ENCODE results near the gene PFDN2. TPM values are rescaled to one million over a fixed set of nuclear protein-coding genes. Genes with fewer than 3 reads are reported as not detected.

Gene PFDN2
- total and polyA plus RNA-seq, 10 of the 15 experiments (the other 5 are each of a cell fraction or from before 2014, with no cell fraction given): 30.0 to 141 (median 80.5) TPM

DNA sequence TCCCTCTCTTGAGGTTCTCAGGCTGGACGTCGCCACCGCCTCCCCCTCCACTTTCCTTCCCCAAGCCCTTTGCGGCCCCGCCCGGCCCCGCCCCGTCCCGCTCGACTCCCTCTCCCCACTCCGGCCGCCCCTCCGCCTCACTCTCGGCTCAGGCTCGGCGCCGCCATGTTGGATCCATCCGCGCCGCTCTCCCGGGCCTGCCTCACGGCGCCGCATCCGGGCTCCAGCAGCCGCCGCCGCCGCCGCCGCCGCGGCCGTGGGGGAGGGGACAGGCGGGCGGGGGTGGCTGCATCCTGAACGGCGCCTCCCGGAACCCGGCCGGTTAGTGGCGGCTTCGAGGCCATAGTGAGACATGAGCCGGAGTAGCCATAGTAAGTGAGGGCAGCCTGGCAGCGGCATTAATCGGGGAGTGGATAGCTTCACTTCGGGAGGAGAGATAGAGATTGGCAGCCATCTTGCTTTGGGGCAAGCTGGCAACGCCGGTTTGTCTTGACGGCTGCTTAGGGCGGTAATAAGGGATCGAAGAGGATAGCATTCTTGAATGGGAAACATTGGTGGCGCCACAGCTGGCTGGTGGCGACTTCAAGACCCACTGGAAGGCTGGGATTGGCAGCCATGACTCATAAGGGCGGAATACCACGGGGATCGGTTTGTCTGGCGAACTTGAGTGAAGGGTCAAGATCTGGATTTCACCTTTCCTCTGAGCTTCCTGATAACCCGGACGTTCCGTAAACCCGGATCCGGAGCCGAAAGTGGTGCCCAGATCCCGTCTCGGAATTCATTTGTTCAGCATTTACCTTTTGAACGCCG, 14.8 kb upstream of the PFDN2 start, which contains the start of gene DEDD:
DEDD (minus strand) TSS at position 258 of the 810 bp plus-strand sequence. CDS start 8,205 bp downstream, outside the sequence.
- WGBS (ENCODE audit: insufficient coverage, insufficient replicate concordance, low lambda C conversion rate, missing lambda C conversion rate): under 1% methylated on average over 51 of the region's 68 CpGs
- Histone ChIP-seq H3K79me2 (ENCODE audit: control insufficient read depth, insufficient read depth, low read length) (peaks cover 47% of the 10 kb centered on the region), H3K9me3 (replicated peaks; ENCODE audit: control insufficient read depth, insufficient read depth, low read length) (no peaks in the 10 kb centered on the region), H2AFZ (ENCODE audit: control insufficient read depth, low read depth, low read length) (peak within 1 kb of the TSS; percentile 92), H3K4me3 (peak within 1 kb of the TSS; percentile 93), H3K4me1 (ENCODE audit: control insufficient read depth, insufficient read depth, low read length) (peaks cover 3% of the 10 kb centered on the region), H4K20me1 (ENCODE audit: control insufficient read depth, insufficient read depth) (no peaks in the 10 kb centered on the region; the same call in 1 of the 2 replicates), H3K36me3 (ENCODE audit: control insufficient read depth in 2 of 2, insufficient read depth in 2 of 2, low read length in 1 of 2) (peaks cover 0 to 14% of the 10 kb centered on the region in 2 experiments; a peak in 2 of 4 replicates), H3K4me2 (ENCODE audit: control insufficient read depth, insufficient read depth) (peak within 1 kb of the TSS; percentile 88), H3K27ac (ENCODE audit: control insufficient read depth, insufficient read depth) (peak within 1 kb of the TSS; percentile 79), H3K27me3 (replicated peaks in 1 of 2; ENCODE audit: control insufficient read depth in 2 of 2, insufficient read depth in 2 of 2, low read length in 1 of 2) (no peaks in the 10 kb centered on the region), H3K9ac (ENCODE audit: control insufficient read depth, insufficient read depth, low read length) (peak within 1 kb of the TSS; percentile 94)
- ATAC-seq: peak; percentile 98
- in situ Hi-C loops (cut with MboI) (no loop called here), intact Hi-C loops (cut with micrococcal nuclease; ENCODE audit: unreplicated experiment) (loop anchor here (2.0 kb wide), 1 partner anchor 62 kb away; no protein-coding TSS in a partner anchor)
- SMC1A ChIA-PET (ENCODE audit: uncharacterized antibody, unreplicated experiment): interaction anchor here (0.6 to 4.3 kb wide), 20 partner anchors 13 to 157 kb away, joined by 3 to 19 read pairs (median 4); partner anchors contain the start of genes ARHGAP30, UFC1 and USF1
- POLR2A ChIA-PET: interaction anchor here (1.0 to 3.7 kb wide), 12 partner anchors 15 to 94 kb away, joined by 3 to 24 read pairs (median 4); partner anchors contain the start of genes ARHGAP30, NIT1, PFDN2 and PPOX
- CTCF ChIA-PET: interaction anchor here (0.7 to 2.8 kb wide), 14 partner anchors 15 to 143 kb away, joined by 3 to 14 read pairs (median 4); partner anchors contain the start of genes NIT1, PFDN2, PPOX and TOMM40L
- BruUV-seq (replicated peaks): no TSS peak
- RAD21 ChIA-PET (ENCODE audit: unreplicated experiment): interaction anchor here (1.0 to 2.7 kb wide), 11 partner anchors 14 to 135 kb away, joined by 3 to 11 read pairs (median 5); partner anchors contain the start of genes ARHGAP30, KLHDC9, NIT1 and PFDN2
- peak; percentile 87 for DNase-seq (ENCODE audit: low read depth, low spot score)
- peak; percentile 57 for FAIRE-seq
- TF ChIP-seq POU2F2 (IDR thresholded peaks at IDR 0.05; ENCODE audit: borderline replicate concordance, low read depth, low read length) (peak; percentile 44; the same call in 1 of the 3 replicates), TARDBP (IDR thresholded peaks at IDR 0.05; ENCODE audit: borderline replicate concordance) (peak; percentile 93), PAX8 (IDR thresholded peaks at IDR 0.05) (no peak), FOXK2 (IDR thresholded peaks at IDR 0.05) (peak; percentile 41; the same call in 1 of the 2 replicates), NR2F1 (conservative IDR thresholded peaks at IDR 0.05) (peak; percentile 80), MTA2 (IDR thresholded peaks at IDR 0.05; ENCODE audit: low read depth) (peak; percentile 54; the same call in 1 of the 2 replicates), SMAD1 (IDR thresholded peaks at IDR 0.05; ENCODE audit: low read depth, partially characterized antibody) (no peak), LARP7 (IDR thresholded peaks at IDR 0.05) (peak; percentile 88), PRDM15 (CRISPR knock-in tag; IDR thresholded peaks at IDR 0.05) (no peak)
- TF ChIP-seq, protein P1, sequence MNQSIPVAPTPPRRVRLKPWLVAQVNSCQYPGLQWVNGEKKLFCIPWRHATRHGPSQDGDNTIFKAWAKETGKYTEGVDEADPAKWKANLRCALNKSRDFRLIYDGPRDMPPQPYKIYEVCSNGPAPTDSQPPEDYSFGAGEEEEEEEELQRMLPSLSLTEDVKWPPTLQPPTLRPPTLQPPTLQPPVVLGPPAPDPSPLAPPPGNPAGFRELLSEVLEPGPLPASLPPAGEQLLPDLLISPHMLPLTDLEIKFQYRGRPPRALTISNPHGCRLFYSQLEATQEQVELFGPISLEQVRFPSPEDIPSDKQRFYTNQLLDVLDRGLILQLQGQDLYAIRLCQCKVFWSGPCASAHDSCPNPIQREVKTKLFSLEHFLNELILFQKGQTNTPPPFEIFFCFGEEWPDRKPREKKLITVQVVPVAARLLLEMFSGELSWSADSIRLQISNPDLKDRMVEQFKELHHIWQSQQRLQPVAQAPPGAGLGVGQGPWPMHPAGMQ (IDR thresholded peaks at IDR 0.05; ENCODE audit: borderline replicate concordance): no peak
- TF ChIP-seq, protein P2, sequence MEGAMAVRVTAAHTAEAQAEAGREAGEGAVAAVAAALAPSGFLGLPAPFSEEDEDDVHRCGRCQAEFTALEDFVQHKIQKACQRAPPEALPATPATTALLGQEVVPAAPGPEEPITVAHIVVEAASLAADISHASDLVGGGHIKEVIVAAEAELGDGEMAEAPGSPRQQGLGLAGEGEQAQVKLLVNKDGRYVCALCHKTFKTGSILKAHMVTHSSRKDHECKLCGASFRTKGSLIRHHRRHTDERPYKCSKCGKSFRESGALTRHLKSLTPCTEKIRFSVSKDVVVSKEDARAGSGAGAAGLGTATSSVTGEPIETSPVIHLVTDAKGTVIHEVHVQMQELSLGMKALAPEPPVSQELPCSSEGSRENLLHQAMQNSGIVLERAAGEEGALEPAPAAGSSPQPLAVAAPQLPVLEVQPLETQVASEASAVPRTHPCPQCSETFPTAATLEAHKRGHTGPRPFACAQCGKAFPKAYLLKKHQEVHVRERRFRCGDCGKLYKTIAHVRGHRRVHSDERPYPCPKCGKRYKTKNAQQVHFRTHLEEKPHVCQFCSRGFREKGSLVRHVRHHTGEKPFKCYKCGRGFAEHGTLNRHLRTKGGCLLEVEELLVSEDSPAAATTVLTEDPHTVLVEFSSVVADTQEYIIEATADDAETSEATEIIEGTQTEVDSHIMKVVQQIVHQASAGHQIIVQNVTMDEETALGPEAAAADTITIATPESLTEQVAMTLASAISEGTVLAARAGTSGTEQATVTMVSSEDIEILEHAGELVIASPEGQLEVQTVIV (IDR thresholded peaks at IDR 0.05; ENCODE audit: borderline replicate concordance, partially characterized antibody): no peak
- TF ChIP-seq, protein P3, sequence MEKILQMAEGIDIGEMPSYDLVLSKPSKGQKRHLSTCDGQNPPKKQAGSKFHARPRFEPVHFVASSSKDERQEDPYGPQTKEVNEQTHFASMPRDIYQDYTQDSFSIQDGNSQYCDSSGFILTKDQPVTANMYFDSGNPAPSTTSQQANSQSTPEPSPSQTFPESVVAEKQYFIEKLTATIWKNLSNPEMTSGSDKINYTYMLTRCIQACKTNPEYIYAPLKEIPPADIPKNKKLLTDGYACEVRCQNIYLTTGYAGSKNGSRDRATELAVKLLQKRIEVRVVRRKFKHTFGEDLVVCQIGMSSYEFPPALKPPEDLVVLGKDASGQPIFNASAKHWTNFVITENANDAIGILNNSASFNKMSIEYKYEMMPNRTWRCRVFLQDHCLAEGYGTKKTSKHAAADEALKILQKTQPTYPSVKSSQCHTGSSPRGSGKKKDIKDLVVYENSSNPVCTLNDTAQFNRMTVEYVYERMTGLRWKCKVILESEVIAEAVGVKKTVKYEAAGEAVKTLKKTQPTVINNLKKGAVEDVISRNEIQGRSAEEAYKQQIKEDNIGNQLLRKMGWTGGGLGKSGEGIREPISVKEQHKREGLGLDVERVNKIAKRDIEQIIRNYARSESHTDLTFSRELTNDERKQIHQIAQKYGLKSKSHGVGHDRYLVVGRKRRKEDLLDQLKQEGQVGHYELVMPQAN (conservative IDR thresholded peaks at IDR 0.05): peak; percentile 60
